NT2/D1 (cell line): ENCODE results near the gene PLAAT3.
"Not testable (repeated sequence)": the region's sequence is repeated elsewhere in the genome, so short reads cannot be mapped to it uniquely, and the experiment has no call there.

Experiments
- DNase-seq: peaks from one replicate; pipeline ENCODE4 v3.0.0-alpha.2; 2011; ENCODE audit warnings: low read depth, low spot score
- H3K27me3 ChIP-seq: 2 replicates; pipeline ENCODE4 v1.6.0; 2011; ENCODE audit warnings: mild to moderate bottlenecking; ENCODE audit not compliant: insufficient read length, insufficient read depth
- H3K36me3 ChIP-seq: 2 replicates; pipeline ENCODE4 v1.6.1; 2011; ENCODE audit warnings: mild to moderate bottlenecking, low read length, mixed read lengths; ENCODE audit not compliant: insufficient read depth, insufficient read length
- H3K4me1 ChIP-seq: 2 replicates; pipeline ENCODE4 v1.5.1; 2011; ENCODE audit not compliant: insufficient read depth, insufficient read length
- H3K4me3 ChIP-seq: 2 replicates; pipeline ENCODE4 v1.5.1; 2011; ENCODE audit warnings: low read depth; ENCODE audit not compliant: insufficient read length
- H3K9ac ChIP-seq: 2 replicates; pipeline ENCODE4 v1.6.0; 2011; ENCODE audit warnings: low read depth; ENCODE audit not compliant: insufficient read length
- H3K9me3 ChIP-seq: 2 replicates; pipeline ENCODE4 v1.5.1; 2011; ENCODE audit warnings: mild to moderate bottlenecking, low read length; ENCODE audit not compliant: insufficient read depth
- SUZ12 ChIP-seq: IDR thresholded peaks from 2 replicates; pipeline ENCODE4 v1.6.1; 2011; ENCODE audit not compliant: insufficient read length, insufficient read depth; ENCODE audit errors: extremely low read depth
- YY1 ChIP-seq: IDR thresholded peaks from 2 replicates; pipeline ENCODE4 v1.6.1; 2011; ENCODE audit not compliant: insufficient read length, insufficient read depth
- ZNF274 ChIP-seq: IDR thresholded peaks from 2 replicates; pipeline ENCODE4 v1.6.1; 2011; ENCODE audit warnings: mild to moderate bottlenecking, low read depth, low read length

The PLAAT3 gene

DNA sequence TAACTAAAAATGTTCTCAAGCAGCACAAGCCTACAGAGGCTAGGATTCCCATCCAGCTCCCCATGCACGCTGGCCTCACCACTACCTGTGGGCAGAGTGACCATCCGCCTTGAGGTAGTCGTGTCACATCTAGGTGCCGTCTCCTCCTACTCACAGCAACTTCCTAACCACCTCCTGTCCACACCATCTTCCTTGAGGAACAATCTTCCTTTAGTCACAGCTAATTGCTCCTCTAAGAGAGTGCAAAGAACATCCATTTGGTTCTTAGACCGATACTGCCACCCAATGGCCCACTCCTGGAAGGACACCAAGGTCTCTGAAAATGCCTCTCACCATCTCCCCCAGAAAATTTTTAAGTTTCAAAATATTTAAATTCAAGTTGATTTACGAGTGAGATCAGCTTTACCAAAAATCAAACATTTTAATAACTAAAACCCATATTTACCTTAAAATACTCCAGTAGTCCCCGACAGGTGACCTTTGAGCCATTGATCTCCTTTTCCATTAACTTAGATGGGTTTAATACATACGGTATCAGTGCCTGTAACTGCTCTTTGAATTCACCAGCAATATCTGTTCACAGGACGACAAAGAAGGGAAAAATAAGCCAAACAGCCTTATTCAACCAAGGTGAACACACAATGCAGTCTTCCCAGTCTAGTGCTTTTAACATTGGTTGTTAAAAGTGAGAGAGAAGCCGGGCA is 21.7 kb upstream of the PLAAT3 start:
- peak; percentile 57 for DNase-seq
- H3K27me3 ChIP-seq, result no peaks in the 10 kb centered on the region
- TF ChIP-seq YY1, result no peak
- TF ChIP-seq ZNF274, result no peak
- TF ChIP-seq SUZ12, result no peak
- no peaks in the 10 kb centered on the region for H3K9me3 ChIP-seq
- H3K36me3 ChIP-seq, result peaks cover 49% of the 10 kb centered on the region
- no peak overlapping the region for H3K4me3 ChIP-seq
- H3K4me1 ChIP-seq, result no peaks in the 10 kb centered on the region
- peak overlapping the region; percentile 18 for H3K9ac ChIP-seq

GRCh38 chr11:63629426-63629825 is 15.2 kb upstream of the PLAAT3 start:
- no peak overlapping the region for H3K9ac ChIP-seq
- no peaks in the 10 kb centered on the region for H3K27me3 ChIP-seq
- H3K9me3 ChIP-seq, result no peaks in the 10 kb centered on the region
- no peak overlapping the region for H3K4me3 ChIP-seq
- H3K4me1 ChIP-seq, result no peaks in the 10 kb centered on the region
- H3K36me3 ChIP-seq, result peaks cover 54% of the 10 kb centered on the region
- no peak for TF ChIP-seq YY1
- no peak for TF ChIP-seq SUZ12
- no peak for TF ChIP-seq ZNF274
- no peak for DNase-seq

- Histone ChIP-seq H3K4me1 (no peaks in the 10 kb centered on the region), H3K9ac (no peak overlapping the region), H3K4me3 (no peak overlapping the region), H3K36me3 (peaks cover 7% of the 10 kb centered on the region), H3K27me3 (no peaks in the 10 kb centered on the region), H3K9me3 (no peaks in the 10 kb centered on the region)
- no peak for TF ChIP-seq YY1
- no peak for TF ChIP-seq ZNF274
- TF ChIP-seq SUZ12, result no peak
- no peak for DNase-seq
These were observed 9.4 kb upstream of the PLAAT3 start for GRCh38 chr11:63623513-63624140.

DNA sequence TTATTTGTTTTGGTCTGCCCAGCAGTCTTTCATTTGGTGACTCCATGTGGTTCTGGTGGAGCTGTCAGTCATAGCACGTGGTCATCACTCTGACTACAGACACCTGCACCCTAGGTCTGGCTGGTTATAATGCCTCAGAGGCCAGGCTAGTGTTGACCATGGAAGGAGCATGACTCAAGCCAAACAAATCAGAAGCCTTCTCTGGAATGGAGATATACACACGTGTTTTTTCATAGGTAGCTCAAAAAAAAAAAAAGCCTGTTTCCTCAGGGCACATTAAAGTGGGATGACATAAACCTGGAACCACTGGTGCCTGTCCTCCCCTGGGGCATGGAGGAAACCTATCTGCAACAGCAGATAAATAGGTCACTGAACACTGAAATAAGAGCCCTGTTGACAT is 8.1 kb upstream of the PLAAT3 start:
- H3K4me3 ChIP-seq, result no peak overlapping the region
- H3K4me1 ChIP-seq, result no peaks in the 10 kb centered on the region
- H3K9me3 ChIP-seq, result no peaks in the 10 kb centered on the region
- TF ChIP-seq SUZ12 (no peak), ZNF274 (no peak), YY1 (no peak)
- no peak for DNase-seq
- H3K36me3 ChIP-seq, result no peaks in the 10 kb centered on the region
- H3K9ac ChIP-seq, result no peak overlapping the region
- no peaks in the 10 kb centered on the region for H3K27me3 ChIP-seq

GRCh38 chr11:63621071-63621470 is 6.8 kb upstream of the PLAAT3 start:
- H3K4me3 ChIP-seq, result no peak overlapping the region

DNA sequence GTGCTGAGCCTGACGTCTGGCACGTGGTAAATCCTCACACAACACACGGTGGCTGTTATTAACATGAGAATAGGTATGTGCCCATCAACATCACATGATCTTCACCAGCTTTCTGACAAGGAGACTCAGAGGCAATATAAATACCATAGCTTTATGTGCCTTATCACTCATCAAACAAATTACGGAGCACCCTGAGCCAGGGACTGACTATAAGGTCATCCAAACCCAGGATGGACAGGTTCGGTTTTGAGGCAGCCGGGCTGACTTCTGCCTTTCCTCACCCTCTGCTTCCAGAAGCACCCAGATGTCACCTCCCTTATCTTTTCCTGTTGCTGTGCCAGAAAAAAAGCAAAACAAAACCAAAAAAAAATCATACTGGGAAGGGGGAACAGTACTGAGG is 5.7 kb upstream of the PLAAT3 start:
- Histone ChIP-seq H3K9me3 (no peaks in the 10 kb centered on the region), H3K4me1 (no peaks in the 10 kb centered on the region), H3K36me3 (no peaks in the 10 kb centered on the region), H3K27me3 (no peaks in the 10 kb centered on the region), H3K9ac (no peak overlapping the region), H3K4me3 (no peak overlapping the region)
- no peak for TF ChIP-seq YY1
- TF ChIP-seq SUZ12, result no peak
- TF ChIP-seq ZNF274, result no peak
- no peak for DNase-seq

More at GRCh38 chr11:63621071-63621470, 6.8 kb upstream of the PLAAT3 start:
- TF ChIP-seq YY1 (no peak), SUZ12 (no peak), ZNF274 (no peak)
- DNase-seq, result no peak
- H3K4me1 ChIP-seq, result no peaks in the 10 kb centered on the region
- no peaks in the 10 kb centered on the region for H3K36me3 ChIP-seq
- no peaks in the 10 kb centered on the region for H3K27me3 ChIP-seq
- H3K9ac ChIP-seq, result no peak overlapping the region
- H3K9me3 ChIP-seq, result no peaks in the 10 kb centered on the region

DNA sequence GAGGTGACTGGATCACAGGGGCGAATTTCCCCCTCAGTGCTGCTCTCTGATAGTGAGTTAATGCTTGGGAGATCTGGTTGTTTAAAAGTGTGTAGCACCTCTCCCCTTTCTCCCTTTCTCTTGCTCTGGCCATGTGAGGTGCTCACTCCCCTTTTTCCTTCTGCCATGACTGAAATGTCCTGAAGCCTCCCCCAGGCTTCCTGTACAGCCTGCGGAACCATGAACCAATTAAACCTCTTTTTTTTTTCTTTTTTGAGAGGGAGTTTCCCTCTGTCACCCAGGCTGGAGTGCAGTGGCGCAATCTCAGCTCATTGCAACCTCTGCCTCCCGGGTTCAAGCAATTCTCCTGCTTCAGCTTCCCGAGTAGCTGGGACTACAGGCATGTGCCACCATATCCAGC is 3.5 kb upstream of the PLAAT3 start:
- H3K36me3 ChIP-seq, H3K9ac ChIP-seq, H3K9me3 ChIP-seq, DNase-seq, H3K4me3 ChIP-seq, H3K4me1 ChIP-seq: not testable (repeated sequence)
- H3K27me3 ChIP-seq, result peaks cover 15% of the 10 kb centered on the region
